BJ (cell line): ENCODE measurements around the gene LAMC2. TPM values are rescaled to one million over a fixed set of nuclear protein-coding genes. Genes with fewer than 3 reads are reported as not detected.

ENCODE experiments used
- CTCF ChIA-PET: fragments of 350-600 bp; formaldehyde crosslinking; extraction: SDS; loops from one replicate; lab custom pipeline; 2021; ENCODE audit warnings: antibody characterized with exemption, inconsistent platforms; lab: Yijun Ruan, JAX
- POLR2A ChIA-PET: fragments of 300-600 bp; sonication (Branson Sonifier 250); formaldehyde crosslinking; extraction: SDS; loops from one replicate; lab custom pipeline; 2021; ENCODE audit warnings: antibody characterized with exemption; lab: Charles Lee
- DNase-seq: peaks from one replicate; pipeline ENCODE4 v3.0.0-alpha.2; 2011; ENCODE audit warnings: low read depth
- H3K27me3 ChIP-seq: 2 replicates; pipeline ENCODE4 v1.6.0; 2011; ENCODE audit warnings: low read length; ENCODE audit not compliant: control insufficient read depth, insufficient read depth
- H3K36me3 ChIP-seq: 2 replicates; pipeline ENCODE4 v1.5.1; 2011; ENCODE audit warnings: low read length; ENCODE audit not compliant: control insufficient read depth, insufficient read depth
- H3K4me3 ChIP-seq: 2 replicates; pipeline ENCODE4 v1.5.1; 2011; ENCODE audit warnings: low read depth, mild to moderate bottlenecking, control low read depth, low read length
- CTCF ChIP-seq: IDR thresholded peaks from 2 replicates; pipeline ENCODE4 v1.5.1; 2011; ENCODE audit warnings: low read depth, mild to moderate bottlenecking, control low read depth, inconsistent platforms, low read length, moderate library complexity; ENCODE audit not compliant: insufficient read depth
- polyA plus RNA-seq: library from polyadenylated mRNA; depleted of rRNA; stranded (reverse); fragments of >200 nt; gene quantifications from 2 replicates; pipeline ENCODE4 v1.2.3, GENCODE V29; 2011

Gene LAMC2
- polyA plus RNA-seq, 1 experiment, result 0.70 TPM

- DNase-seq, result peak; percentile 47
- H3K27me3 ChIP-seq, result no peaks in the 10 kb centered on the region
- H3K36me3 ChIP-seq, result no peaks in the 10 kb centered on the region
- H3K4me3 ChIP-seq, result no peak overlapping the region
- no peak for TF ChIP-seq CTCF
- ChIA-PET POLR2A (interaction anchor here (0.6 kb wide), 1 partner anchor 93 kb away, joined by 5 read pairs; no protein-coding TSS in a partner anchor), CTCF (interaction anchor here (0.6 to 7.1 kb wide), 4 partner anchors 29 to 52 kb away, joined by 3 to 36 read pairs (median 4); no protein-coding TSS in a partner anchor)
Measured at GRCh38 chr1:183241471-183241870, 55.4 kb downstream of the LAMC2 start.

- ChIA-PET CTCF (interaction anchor here (0.6 to 7.1 kb wide), 6 partner anchors 14 to 1450 kb away, joined by 3 to 36 read pairs (median 4); no protein-coding TSS in a partner anchor), POLR2A (no interaction called here)
- no peak for DNase-seq
- Histone ChIP-seq H3K4me3 (no peak overlapping the region), H3K36me3 (no peaks in the 10 kb centered on the region), H3K27me3 (no peaks in the 10 kb centered on the region)
- no peak for TF ChIP-seq CTCF
Measured at GRCh38 chr1:183242556-183242955, 56.5 kb downstream of the LAMC2 start.

DNA sequence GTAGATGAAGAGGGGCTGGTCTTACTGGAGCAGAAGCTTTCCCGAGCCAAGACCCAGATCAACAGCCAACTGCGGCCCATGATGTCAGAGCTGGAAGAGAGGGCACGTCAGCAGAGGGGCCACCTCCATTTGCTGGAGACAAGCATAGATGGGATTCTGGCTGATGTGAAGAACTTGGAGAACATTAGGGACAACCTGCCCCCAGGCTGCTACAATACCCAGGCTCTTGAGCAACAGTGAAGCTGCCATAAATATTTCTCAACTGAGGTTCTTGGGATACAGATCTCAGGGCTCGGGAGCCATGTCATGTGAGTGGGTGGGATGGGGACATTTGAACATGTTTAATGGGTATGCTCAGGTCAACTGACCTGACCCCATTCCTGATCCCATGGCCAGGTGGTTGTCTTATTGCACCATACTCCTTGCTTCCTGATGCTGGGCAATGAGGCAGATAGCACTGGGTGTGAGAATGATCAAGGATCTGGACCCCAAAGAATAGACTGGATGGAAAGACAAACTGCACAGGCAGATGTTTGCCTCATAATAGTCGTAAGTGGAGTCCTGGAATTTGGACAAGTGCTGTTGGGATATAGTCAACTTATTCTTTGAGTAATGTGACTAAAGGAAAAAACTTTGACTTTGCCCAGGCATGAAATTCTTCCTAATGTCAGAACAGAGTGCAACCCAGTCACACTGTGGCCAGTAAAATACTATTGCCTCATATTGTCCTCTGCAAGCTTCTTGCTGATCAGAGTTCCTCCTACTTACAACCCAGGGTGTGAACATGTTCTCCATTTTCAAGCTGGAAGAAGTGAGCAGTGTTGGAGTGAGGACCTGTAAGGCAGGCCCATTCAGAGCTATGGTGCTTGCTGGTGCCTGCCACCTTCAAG is 57.3 kb downstream of the LAMC2 start:
- ChIA-PET POLR2A (interaction anchor here (0.5 to 1.2 kb wide), 2 partner anchors 9 to 37 kb away, joined by 3 to 12 read pairs; no protein-coding TSS in a partner anchor), CTCF (interaction anchor here (1.2 to 7.1 kb wide), 5 partner anchors 9 to 133 kb away, joined by 3 to 36 read pairs (median 5); no protein-coding TSS in a partner anchor)
- no peak for TF ChIP-seq CTCF
- no peak overlapping the region for H3K4me3 ChIP-seq
- no peak for DNase-seq
- H3K36me3 ChIP-seq, result no peaks in the 10 kb centered on the region
- no peaks in the 10 kb centered on the region for H3K27me3 ChIP-seq

DNA sequence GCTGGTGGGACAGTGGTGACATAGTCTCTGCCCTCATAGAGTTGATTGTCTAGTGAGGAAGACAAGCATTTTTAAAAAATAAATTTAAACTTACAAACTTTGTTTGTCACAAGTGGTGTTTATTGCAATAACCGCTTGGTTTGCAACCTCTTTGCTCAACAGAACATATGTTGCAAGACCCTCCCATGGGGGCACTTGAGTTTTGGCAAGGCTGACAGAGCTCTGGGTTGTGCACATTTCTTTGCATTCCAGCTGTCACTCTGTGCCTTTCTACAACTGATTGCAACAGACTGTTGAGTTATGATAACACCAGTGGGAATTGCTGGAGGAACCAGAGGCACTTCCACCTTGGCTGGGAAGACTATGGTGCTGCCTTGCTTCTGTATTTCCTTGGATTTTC is 58.4 kb downstream of the LAMC2 start:
- DNase-seq, result no peak
- no peak for TF ChIP-seq CTCF
- ChIA-PET CTCF (interaction anchor here (1.8 to 7.1 kb wide), 2 partner anchors 10 to 36 kb away, joined by 8 to 36 read pairs; no protein-coding TSS in a partner anchor), POLR2A (no interaction called here)
- Histone ChIP-seq H3K27me3 (no peaks in the 10 kb centered on the region), H3K4me3 (no peak overlapping the region), H3K36me3 (no peaks in the 10 kb centered on the region)

GRCh38 chr1:183245357-183245756 is 59.3 kb downstream of the LAMC2 start:
- Histone ChIP-seq H3K4me3 (no peak overlapping the region), H3K27me3 (no peaks in the 10 kb centered on the region), H3K36me3 (no peaks in the 10 kb centered on the region)
- POLR2A ChIA-PET, result no interaction called here
- CTCF ChIA-PET, result no interaction called here
- TF ChIP-seq CTCF, result no peak
- no peak for DNase-seq
